T1000 (cell line): ENCODE measurements around the gene BRINP1.
"Not testable (repeated sequence)": the region's sequence is repeated elsewhere in the genome, so short reads cannot be mapped to it uniquely, and the experiment has no call there.

Experiments used
- DNase-seq: peaks from one replicate; lab custom pipeline; 2025; ENCODE audit warnings: mixed read lengths; lab: John Stamatoyannopoulos, UW

The BRINP1 gene

GRCh38 chr9:119185298-119185697 is 183.9 kb downstream of the BRINP1 start:
- DNase-seq, result no peak

- no peak for DNase-seq
These were observed 184.8 kb downstream of the BRINP1 start for GRCh38 chr9:119184265-119184936.

GRCh38 chr9:119181561-119181960 is 187.7 kb downstream of the BRINP1 start:
- no peak for DNase-seq

GRCh38 chr9:119180897-119181296 is 188.3 kb downstream of the BRINP1 start:
- no peak for DNase-seq

- no peak for DNase-seq
These were observed 189.5 kb downstream of the BRINP1 start for GRCh38 chr9:119179701-119180100.

- DNase-seq, result no peak
These were observed 192.0 kb downstream of the BRINP1 start for GRCh38 chr9:119177196-119177595.

GRCh38 chr9:119175581-119175980 is 193.7 kb downstream of the BRINP1 start:
- DNase-seq, result no peak

- not testable (repeated sequence) for DNase-seq
These were observed 200.0 kb downstream of the BRINP1 start for GRCh38 chr9:119169222-119169621.

GRCh38 chr9:119167876-119168275 is 201.4 kb downstream of the BRINP1 start:
- DNase-seq, result no peak

GRCh38 chr9:119167267-119167666 is 202.0 kb downstream of the BRINP1 start:
- no peak for DNase-seq

GRCh38 chr9:119166096-119166495 is 203.1 kb downstream of the BRINP1 start:
- no peak for DNase-seq

GRCh38 chr9:119165131-119165530 is 204.1 kb downstream of the BRINP1 start:
- no peak for DNase-seq

- no peak for DNase-seq
These were observed 204.5 kb downstream of the BRINP1 start for GRCh38 chr9:119164716-119165115.

GRCh38 chr9:119160551-119160950 is 208.7 kb downstream of the BRINP1 start:
- DNase-seq, result no peak

GRCh38 chr9:119159386-119159785 is 209.8 kb downstream of the BRINP1 start:
- DNase-seq, result no peak

GRCh38 chr9:119157196-119157595 is 212.0 kb downstream of the BRINP1 start:
- DNase-seq, result no peak

- DNase-seq, result no peak
These were observed 212.9 kb downstream of the BRINP1 start for GRCh38 chr9:119156354-119156753.

- DNase-seq, result no peak
These were observed 214.7 kb downstream of the BRINP1 start for GRCh38 chr9:119154527-119154926.

GRCh38 chr9:119153402-119153801 is 215.8 kb downstream of the BRINP1 start:
- DNase-seq, result no peak

- no peak for DNase-seq
These were observed 220.4 kb downstream of the BRINP1 start for GRCh38 chr9:119148855-119149254.

- DNase-seq, result no peak
These were observed 231.8 kb downstream of the BRINP1 start for GRCh38 chr9:119137479-119137878.

GRCh38 chr9:119126040-119126439 is 243.2 kb downstream of the BRINP1 start:
- DNase-seq, result no peak

- no peak for DNase-seq
These were observed 247.3 kb downstream of the BRINP1 start for GRCh38 chr9:119121899-119122298.

- no peak for DNase-seq
These were observed 251.8 kb downstream of the BRINP1 start for GRCh38 chr9:119117409-119117808.
